Measurements from ENCODE around the gene PLXNA4. TPM values are rescaled to one million over a fixed set of nuclear protein-coding genes. Genes with fewer than 3 reads are reported as not detected.

The PLXNA4 gene
- total RNA-seq, 1 experiment from 2014 or later: 0.81 TPM

DNA sequence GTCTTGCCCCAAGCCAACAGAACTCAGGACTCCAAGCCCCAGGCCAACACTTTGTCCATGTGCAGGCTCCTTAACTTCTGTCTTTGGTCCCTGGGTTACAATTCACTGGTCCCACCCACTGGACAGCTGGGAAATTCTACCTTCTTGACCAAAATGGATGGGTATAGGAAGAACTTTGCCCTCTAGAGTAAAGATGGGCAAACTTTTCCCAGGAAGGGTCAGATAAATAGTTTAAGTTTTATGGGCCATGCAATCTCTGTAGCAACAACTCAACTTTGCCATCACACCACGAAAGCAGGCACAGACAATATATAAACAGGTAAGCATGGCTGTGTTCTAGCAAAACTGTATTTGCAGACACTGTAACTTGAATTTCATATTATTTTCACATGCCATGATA lies 147.1 kb downstream of the PLXNA4 start:
- TF ChIP-seq, protein P1, sequence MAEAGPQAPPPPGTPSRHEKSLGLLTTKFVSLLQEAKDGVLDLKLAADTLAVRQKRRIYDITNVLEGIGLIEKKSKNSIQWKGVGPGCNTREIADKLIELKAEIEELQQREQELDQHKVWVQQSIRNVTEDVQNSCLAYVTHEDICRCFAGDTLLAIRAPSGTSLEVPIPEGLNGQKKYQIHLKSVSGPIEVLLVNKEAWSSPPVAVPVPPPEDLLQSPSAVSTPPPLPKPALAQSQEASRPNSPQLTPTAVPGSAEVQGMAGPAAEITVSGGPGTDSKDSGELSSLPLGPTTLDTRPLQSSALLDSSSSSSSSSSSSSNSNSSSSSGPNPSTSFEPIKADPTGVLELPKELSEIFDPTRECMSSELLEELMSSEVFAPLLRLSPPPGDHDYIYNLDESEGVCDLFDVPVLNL (CRISPR knock-in tag; IDR thresholded peaks at IDR 0.05; ENCODE audit: borderline replicate concordance, low read depth): no peak
- TF ChIP-seq ETV6 (CRISPR knock-in tag; IDR thresholded peaks at IDR 0.05) (no peak), MXD4 (CRISPR knock-in tag; IDR thresholded peaks at IDR 0.05; ENCODE audit: borderline replicate concordance) (no peak), SOX15 (CRISPR knock-in tag; IDR thresholded peaks at IDR 0.05) (no peak), GABPB1 (CRISPR knock-in tag; IDR thresholded peaks at IDR 0.05) (no peak), TEAD4 (CRISPR knock-in tag; IDR thresholded peaks at IDR 0.05) (no peak), ZNF263 (CRISPR knock-in tag; IDR thresholded peaks at IDR 0.05; ENCODE audit: low read depth) (no peak), ZNF423 (CRISPR knock-in tag; IDR thresholded peaks at IDR 0.05) (no peak), GRHL2 (CRISPR knock-in tag; IDR thresholded peaks at IDR 0.05; ENCODE audit: insufficient replicate concordance, severe bottlenecking) (no peak), RELA (CRISPR knock-in tag; IDR thresholded peaks at IDR 0.05; ENCODE audit: borderline replicate concordance) (no peak)
- TF ChIP-seq, protein P2, sequence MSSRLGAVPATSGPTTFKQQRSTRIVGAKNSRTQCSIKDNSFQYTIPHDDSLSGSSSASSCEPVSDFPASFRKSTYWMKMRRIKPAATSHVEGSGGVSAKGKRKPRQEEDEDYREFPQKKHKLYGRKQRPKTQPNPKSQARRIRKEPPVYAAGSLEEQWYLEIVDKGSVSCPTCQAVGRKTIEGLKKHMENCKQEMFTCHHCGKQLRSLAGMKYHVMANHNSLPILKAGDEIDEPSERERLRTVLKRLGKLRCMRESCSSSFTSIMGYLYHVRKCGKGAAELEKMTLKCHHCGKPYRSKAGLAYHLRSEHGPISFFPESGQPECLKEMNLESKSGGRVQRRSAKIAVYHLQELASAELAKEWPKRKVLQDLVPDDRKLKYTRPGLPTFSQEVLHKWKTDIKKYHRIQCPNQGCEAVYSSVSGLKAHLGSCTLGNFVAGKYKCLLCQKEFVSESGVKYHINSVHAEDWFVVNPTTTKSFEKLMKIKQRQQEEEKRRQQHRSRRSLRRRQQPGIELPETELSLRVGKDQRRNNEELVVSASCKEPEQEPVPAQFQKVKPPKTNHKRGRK (CRISPR knock-in tag; IDR thresholded peaks at IDR 0.05; ENCODE audit: borderline replicate concordance): no peak
- TF ChIP-seq, protein P3, sequence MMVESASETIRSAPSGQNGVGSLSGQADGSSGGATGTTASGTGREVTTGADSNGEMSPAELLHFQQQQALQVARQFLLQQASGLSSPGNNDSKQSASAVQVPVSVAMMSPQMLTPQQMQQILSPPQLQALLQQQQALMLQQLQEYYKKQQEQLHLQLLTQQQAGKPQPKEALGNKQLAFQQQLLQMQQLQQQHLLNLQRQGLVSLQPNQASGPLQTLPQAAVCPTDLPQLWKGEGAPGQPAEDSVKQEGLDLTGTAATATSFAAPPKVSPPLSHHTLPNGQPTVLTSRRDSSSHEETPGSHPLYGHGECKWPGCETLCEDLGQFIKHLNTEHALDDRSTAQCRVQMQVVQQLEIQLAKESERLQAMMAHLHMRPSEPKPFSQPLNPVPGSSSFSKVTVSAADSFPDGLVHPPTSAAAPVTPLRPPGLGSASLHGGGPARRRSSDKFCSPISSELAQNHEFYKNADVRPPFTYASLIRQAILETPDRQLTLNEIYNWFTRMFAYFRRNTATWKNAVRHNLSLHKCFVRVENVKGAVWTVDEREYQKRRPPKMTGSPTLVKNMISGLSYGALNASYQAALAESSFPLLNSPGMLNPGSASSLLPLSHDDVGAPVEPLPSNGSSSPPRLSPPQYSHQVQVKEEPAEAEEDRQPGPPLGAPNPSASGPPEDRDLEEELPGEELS (CRISPR knock-in tag; IDR thresholded peaks at IDR 0.05): no peak
- TF ChIP-seq, protein P4, sequence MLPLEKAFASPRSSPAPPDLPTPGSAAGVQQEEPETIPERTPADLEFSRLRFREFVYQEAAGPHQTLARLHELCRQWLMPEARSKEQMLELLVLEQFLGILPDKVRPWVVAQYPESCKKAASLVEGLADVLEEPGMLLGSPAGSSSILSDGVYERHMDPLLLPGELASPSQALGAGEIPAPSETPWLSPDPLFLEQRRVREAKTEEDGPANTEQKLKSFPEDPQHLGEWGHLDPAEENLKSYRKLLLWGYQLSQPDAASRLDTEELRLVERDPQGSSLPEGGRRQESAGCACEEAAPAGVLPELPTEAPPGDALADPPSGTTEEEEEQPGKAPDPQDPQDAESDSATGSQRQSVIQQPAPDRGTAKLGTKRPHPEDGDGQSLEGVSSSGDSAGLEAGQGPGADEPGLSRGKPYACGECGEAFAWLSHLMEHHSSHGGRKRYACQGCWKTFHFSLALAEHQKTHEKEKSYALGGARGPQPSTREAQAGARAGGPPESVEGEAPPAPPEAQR (CRISPR knock-in tag; IDR thresholded peaks at IDR 0.05): no peak
- TF ChIP-seq, protein P5, sequence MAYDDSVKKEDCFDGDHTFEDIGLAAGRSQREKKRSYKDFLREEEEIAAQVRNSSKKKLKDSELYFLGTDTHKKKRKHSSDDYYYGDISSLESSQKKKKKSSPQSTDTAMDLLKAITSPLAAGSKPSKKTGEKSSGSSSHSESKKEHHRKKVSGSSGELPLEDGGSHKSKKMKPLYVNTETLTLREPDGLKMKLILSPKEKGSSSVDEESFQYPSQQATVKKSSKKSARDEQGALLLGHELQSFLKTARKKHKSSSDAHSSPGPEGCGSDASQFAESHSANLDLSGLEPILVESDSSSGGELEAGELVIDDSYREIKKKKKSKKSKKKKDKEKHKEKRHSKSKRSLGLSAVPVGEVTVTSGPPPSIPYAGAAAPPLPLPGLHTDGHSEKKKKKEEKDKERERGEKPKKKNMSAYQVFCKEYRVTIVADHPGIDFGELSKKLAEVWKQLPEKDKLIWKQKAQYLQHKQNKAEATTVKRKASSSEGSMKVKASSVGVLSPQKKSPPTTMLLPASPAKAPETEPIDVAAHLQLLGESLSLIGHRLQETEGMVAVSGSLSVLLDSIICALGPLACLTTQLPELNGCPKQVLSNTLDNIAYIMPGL (CRISPR knock-in tag; IDR thresholded peaks at IDR 0.05): no peak
- TF ChIP-seq, protein P6, sequence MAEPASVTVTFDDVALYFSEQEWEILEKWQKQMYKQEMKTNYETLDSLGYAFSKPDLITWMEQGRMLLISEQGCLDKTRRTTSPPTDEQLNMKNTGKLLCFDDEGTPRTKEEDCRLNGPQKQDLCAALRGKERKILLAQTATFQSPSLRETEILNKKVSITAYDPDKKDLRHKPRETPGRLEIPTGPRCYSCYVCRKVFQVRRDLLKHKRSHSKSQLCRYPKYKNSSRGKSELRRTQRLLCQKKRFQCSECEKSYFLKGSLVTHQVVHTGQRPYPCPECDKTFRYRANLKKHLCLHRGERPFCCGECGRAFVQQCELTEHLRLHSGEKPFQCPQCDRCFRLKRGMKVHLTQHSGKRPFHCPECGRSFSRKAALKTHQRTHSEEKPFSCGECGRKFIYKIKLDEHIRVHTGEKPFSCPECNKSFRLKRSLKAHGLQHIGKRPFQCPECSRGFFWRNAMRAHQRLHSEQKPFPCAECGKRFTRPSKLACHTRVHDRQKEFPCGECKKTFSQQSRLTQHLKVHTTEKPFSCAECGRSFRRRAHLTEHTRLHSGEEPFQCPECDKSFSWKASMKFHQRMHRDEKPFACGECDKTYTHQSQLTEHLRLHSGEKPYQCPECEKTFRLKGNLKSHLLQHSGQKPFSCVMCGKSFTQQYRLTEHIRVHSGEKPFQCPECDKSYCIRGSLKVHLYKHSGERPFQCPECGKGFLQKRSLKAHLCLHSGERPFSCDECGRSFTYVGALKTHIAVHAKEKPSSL (CRISPR knock-in tag; conservative IDR thresholded peaks at IDR 0.05): no peak
- TF ChIP-seq, protein P7, sequence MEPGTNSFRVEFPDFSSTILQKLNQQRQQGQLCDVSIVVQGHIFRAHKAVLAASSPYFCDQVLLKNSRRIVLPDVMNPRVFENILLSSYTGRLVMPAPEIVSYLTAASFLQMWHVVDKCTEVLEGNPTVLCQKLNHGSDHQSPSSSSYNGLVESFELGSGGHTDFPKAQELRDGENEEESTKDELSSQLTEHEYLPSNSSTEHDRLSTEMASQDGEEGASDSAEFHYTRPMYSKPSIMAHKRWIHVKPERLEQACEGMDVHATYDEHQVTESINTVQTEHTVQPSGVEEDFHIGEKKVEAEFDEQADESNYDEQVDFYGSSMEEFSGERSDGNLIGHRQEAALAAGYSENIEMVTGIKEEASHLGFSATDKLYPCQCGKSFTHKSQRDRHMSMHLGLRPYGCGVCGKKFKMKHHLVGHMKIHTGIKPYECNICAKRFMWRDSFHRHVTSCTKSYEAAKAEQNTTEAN (CRISPR knock-in tag; IDR thresholded peaks at IDR 0.05): no peak
- TF ChIP-seq, protein P8, sequence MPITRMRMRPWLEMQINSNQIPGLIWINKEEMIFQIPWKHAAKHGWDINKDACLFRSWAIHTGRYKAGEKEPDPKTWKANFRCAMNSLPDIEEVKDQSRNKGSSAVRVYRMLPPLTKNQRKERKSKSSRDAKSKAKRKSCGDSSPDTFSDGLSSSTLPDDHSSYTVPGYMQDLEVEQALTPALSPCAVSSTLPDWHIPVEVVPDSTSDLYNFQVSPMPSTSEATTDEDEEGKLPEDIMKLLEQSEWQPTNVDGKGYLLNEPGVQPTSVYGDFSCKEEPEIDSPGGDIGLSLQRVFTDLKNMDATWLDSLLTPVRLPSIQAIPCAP (CRISPR knock-in tag; IDR thresholded peaks at IDR 0.05): no peak
- Mint-ChIP-seq H3K27me3 (ENCODE audit: low read depth) (peaks cover 2% of the 10 kb centered on the region; the same call in 1 of the 2 replicates), H3K27ac (no peak overlapping the region), H3K9me3 (no peaks in the 10 kb centered on the region), H3K4me1 (peaks cover 17% of the 10 kb centered on the region), H3K4me3 (no peak overlapping the region), H3K36me3 (no peaks in the 10 kb centered on the region)
- DNase-seq (ENCODE audit: low spot score): no peak
- CTCF ChIA-PET: no interaction called here
- POLR2A ChIA-PET: no interaction called here
- no peak for ATAC-seq

Measured in WTC11 (cell line).